ENCODE data around the gene TGM1.

The TGM1 gene

DNA sequence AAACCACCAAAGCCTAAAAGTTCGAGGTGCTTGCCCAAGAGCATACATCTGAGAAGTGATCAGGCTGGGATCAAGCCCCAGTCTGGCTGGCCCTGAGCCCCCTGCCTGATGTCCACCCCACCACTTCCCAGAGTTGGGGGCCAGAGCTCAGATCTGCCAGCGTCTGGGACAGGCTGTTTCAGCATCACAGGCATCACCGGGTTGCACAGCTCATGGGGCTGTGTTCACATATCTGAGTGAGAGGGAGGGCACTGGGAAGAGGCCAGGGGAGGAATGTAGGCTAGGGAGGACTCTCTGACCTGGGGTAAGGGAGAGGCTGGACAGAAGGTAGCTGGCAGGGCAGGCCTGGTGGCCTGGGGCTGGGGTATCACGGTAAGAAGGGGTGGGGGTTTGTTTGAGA, 6.0 kb downstream of the TGM1 start:
- TF ChIP-seq CTCF (IDR thresholded peaks at IDR 0.05; ENCODE audit: unreplicated experiment in 3 of 3), result no peak
- H3K27ac Mint-ChIP-seq, result no peak overlapping the region
- H3K36me3 Mint-ChIP-seq (ENCODE audit: low read depth), result no peaks in the 10 kb centered on the region
- no peaks in the 10 kb centered on the region for H3K9me3 Mint-ChIP-seq
- no peak overlapping the region for H3K4me3 Mint-ChIP-seq
- H3K4me1 Mint-ChIP-seq, result peaks cover 4% of the 10 kb centered on the region
- no peaks in the 10 kb centered on the region for H3K27me3 Mint-ChIP-seq (ENCODE audit: low read depth)

DNA sequence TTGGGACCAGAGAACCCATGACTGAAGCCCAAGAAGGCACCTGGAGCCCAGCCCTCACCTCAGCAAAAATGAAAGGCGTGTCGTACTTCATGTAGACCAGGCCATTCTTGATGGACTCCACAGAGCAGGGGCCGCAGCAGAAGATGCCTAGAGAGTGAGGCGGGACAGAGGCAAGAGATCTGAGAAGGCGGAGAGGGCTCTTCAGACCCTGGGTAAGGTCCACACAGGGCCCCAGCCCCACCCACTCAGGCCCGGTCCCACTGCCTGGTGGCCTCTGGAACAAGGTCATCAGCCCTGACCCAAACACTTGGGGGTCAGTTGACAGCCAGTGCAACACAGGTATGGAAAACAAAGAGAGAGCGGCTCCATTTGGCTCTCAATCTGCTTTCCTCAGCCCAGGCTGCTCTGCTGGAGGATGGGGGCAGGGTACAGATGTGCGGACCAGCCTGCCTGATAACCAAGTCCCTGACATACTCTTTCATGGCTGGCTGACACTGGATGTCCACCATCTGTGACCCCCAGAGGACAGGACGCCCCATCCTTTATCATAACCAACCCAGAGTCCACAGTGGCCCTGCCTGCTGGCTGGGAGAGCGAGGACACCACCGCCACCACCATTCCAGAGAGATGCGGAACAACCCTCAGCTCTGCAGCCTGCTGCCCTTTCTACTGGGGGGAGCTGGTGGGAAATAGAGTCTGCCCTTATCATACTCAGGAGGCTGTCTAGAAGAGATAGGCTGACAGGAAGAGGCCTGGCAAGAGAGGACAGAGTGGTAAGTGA, 6.9 kb downstream of the TGM1 start:
- Mint-ChIP-seq H3K4me1 (peaks cover 4% of the 10 kb centered on the region), H3K27ac (no peak overlapping the region), H3K4me3 (no peak overlapping the region), H3K9me3 (no peaks in the 10 kb centered on the region), H3K27me3 (ENCODE audit: low read depth) (no peaks in the 10 kb centered on the region), H3K36me3 (ENCODE audit: low read depth) (no peaks in the 10 kb centered on the region)
- no peak for TF ChIP-seq CTCF (IDR thresholded peaks at IDR 0.05; ENCODE audit: unreplicated experiment in 3 of 3)

- no peak overlapping the region for H3K4me3 Mint-ChIP-seq
- H3K27me3 Mint-ChIP-seq (ENCODE audit: low read depth), result no peaks in the 10 kb centered on the region
- H3K36me3 Mint-ChIP-seq (ENCODE audit: low read depth), result no peaks in the 10 kb centered on the region
- H3K9me3 Mint-ChIP-seq, result no peaks in the 10 kb centered on the region
- no peak for TF ChIP-seq CTCF (IDR thresholded peaks at IDR 0.05; ENCODE audit: unreplicated experiment in 3 of 3)
- peaks cover 4% of the 10 kb centered on the region for H3K4me1 Mint-ChIP-seq
- H3K27ac Mint-ChIP-seq, result no peak overlapping the region
Measured at GRCh38 chr14:24255438-24255837, 7.5 kb downstream of the TGM1 start.

- Mint-ChIP-seq H3K4me3 (no peak overlapping the region), H3K27me3 (ENCODE audit: low read depth) (no peaks in the 10 kb centered on the region), H3K27ac (no peak overlapping the region), H3K9me3 (no peaks in the 10 kb centered on the region), H3K36me3 (ENCODE audit: low read depth) (no peaks in the 10 kb centered on the region), H3K4me1 (peaks cover 2% of the 10 kb centered on the region)
- TF ChIP-seq CTCF (IDR thresholded peaks at IDR 0.05; ENCODE audit: unreplicated experiment in 3 of 3), result no peak
Measured at GRCh38 chr14:24254630-24255392, 8.2 kb downstream of the TGM1 start.

DNA sequence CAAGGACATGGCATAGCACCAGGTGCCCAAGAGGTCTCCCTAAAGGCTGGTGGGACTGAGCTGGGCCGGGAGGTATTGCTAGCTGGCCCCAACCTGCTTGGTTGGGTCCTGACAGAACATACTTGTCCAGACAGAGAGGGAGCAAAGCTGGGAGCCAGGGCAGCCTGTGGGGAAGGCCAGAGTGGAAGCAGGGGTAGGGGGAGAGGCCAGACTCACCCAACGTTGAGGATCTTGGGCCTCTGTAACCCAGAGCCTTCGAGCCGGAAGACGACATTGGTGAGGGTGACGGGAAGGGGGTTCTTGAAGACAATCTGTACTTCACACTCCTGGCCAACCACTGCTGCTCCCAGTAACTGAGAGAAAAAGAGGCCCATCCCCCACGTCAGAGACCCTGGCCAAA, 9.0 kb downstream of the TGM1 start:
- Mint-ChIP-seq H3K36me3 (ENCODE audit: low read depth) (no peaks in the 10 kb centered on the region), H3K27ac (no peak overlapping the region), H3K27me3 (ENCODE audit: low read depth) (no peaks in the 10 kb centered on the region), H3K9me3 (no peaks in the 10 kb centered on the region), H3K4me3 (no peak overlapping the region), H3K4me1 (no peaks in the 10 kb centered on the region)
- TF ChIP-seq CTCF (IDR thresholded peaks at IDR 0.05; ENCODE audit: unreplicated experiment in 3 of 3), result no peak
